Brain microvascular endothelial cell (primary cell): ENCODE data around the gene RAB35.

Experiments
- DNase-seq: peaks from one replicate; pipeline ENCODE4 v3.0.0-alpha.2; 2020
- H3K27ac ChIP-seq: fragments of 250-450 bp; sonication (Bioruptor Pico); 2 replicates; pipeline ENCODE4 v1.5.1; 2020; ENCODE audit warnings: mild to moderate bottlenecking, moderate library complexity
- H3K27me3 ChIP-seq: fragments of 250-450 bp; sonication (Bioruptor Pico); replicated peaks from 2 replicates; pipeline ENCODE4 v1.5.1; 2020; ENCODE audit warnings: mild to moderate bottlenecking
- H3K36me3 ChIP-seq: fragments of 250-450 bp; sonication (Bioruptor Pico); replicated peaks from 2 replicates; pipeline ENCODE4 v1.5.1; 2020; ENCODE audit warnings: mild to moderate bottlenecking
- H3K4me3 ChIP-seq: 2 replicates; pipeline ENCODE4 v1.5.1; 2011; ENCODE audit warnings: low read depth, mild to moderate bottlenecking, control low read depth, low read length, moderate library complexity
- CTCF ChIP-seq: IDR thresholded peaks from 2 replicates; pipeline ENCODE4 v1.5.1; 2011; ENCODE audit warnings: low read depth, mild to moderate bottlenecking, moderate library complexity, low read length, control low read depth, inconsistent platforms; ENCODE audit errors: missing control alignments
- in situ Hi-C: cut with HindIII; loops from 2 replicates; pipeline ENCODE4 v1.10.0; 2017; ENCODE audit warnings: low sequenced_read_pairs, low pct_ligation_motif_present

RAB35 gene

GRCh38 chr12:120067901-120068300, 48.7 kb downstream of the RAB35 start:
- no peak for TF ChIP-seq CTCF
- Histone ChIP-seq H3K36me3 (no peaks in the 10 kb centered on the region), H3K4me3 (no peak overlapping the region), H3K27me3 (peaks cover 5% of the 10 kb centered on the region), H3K27ac (no peak overlapping the region)
- no peak for DNase-seq
- in situ Hi-C loops, result no loop called here

GRCh38 chr12:120067084-120067869, 49.3 kb downstream of the RAB35 start:
- TF ChIP-seq CTCF, result no peak
- H3K27me3 ChIP-seq, result peaks cover 5% of the 10 kb centered on the region
- no peaks in the 10 kb centered on the region for H3K36me3 ChIP-seq
- in situ Hi-C loops, result no loop called here
- no peak for DNase-seq
- no peak overlapping the region for H3K27ac ChIP-seq
- H3K4me3 ChIP-seq, result no peak overlapping the region

- no peak for DNase-seq
- in situ Hi-C loops, result no loop called here
- H3K27ac ChIP-seq, result no peak overlapping the region
- no peak overlapping the region for H3K4me3 ChIP-seq
- no peak for TF ChIP-seq CTCF
- H3K36me3 ChIP-seq, result no peaks in the 10 kb centered on the region
- peaks cover 7% of the 10 kb centered on the region for H3K27me3 ChIP-seq
Measured at GRCh38 chr12:120066341-120066740, 50.2 kb downstream of the RAB35 start.

- Histone ChIP-seq H3K27ac (no peak overlapping the region), H3K27me3 (peaks cover 7% of the 10 kb centered on the region), H3K4me3 (no peak overlapping the region), H3K36me3 (no peaks in the 10 kb centered on the region)
- in situ Hi-C loops, result no loop called here
- no peak for TF ChIP-seq CTCF
- no peak for DNase-seq
Measured at GRCh38 chr12:120065472-120065871, 51.1 kb downstream of the RAB35 start.

GRCh38 chr12:120064054-120064940, 52.3 kb downstream of the RAB35 start:
- Histone ChIP-seq H3K4me3 (no peak overlapping the region), H3K27ac (no peak overlapping the region), H3K36me3 (no peaks in the 10 kb centered on the region), H3K27me3 (peaks cover 7% of the 10 kb centered on the region)
- TF ChIP-seq CTCF, result no peak
- DNase-seq, result no peak
- in situ Hi-C loops, result no loop called here
